HEK293 (cell line): ENCODE data around the gene SELENOI.
A peak's percentile ranks its signal among the peaks of the same experiment; 100 is the strongest.

Experiments used
- CTCF ChIA-PET: fragments of 350-600 bp; formaldehyde crosslinking; extraction: SDS; loops from one replicate; lab custom pipeline; 2021; ENCODE audit warnings: antibody characterized with exemption; lab: Yijun Ruan, JAX
- POLR2A ChIA-PET: fragments of 300-600 bp; formaldehyde crosslinking; extraction: SDS; loops from one replicate; lab custom pipeline; 2020; ENCODE audit warnings: antibody characterized with exemption, inconsistent platforms; lab: Yijun Ruan, JAX
- H3K27ac ChIP-seq: fragments of 200-500 bp; sonication (Bioruptor generic); 2 replicates; pipeline ENCODE4 v1.5.1; 2014; ENCODE audit warnings: low read depth, low read length, control low read depth, inconsistent platforms; ENCODE audit errors: extremely low read depth
- H3K36me3 ChIP-seq, 2 experiments: fragments of 200-500 bp in 1 of 2; sonication (Bioruptor generic) in 1 of 2; 1 replicate in 1 of 2; 2 replicates in 1 of 2; pipeline ENCODE4 v1.5.1; 2014 to 2017; ENCODE audit warnings: inconsistent platforms in 2 of 2, low read length in 2 of 2; ENCODE audit not compliant: control insufficient read depth in 2 of 2, insufficient read depth in 1 of 2
- H3K4me1 ChIP-seq: fragments of 200-500 bp; sonication (Bioruptor generic); 2 replicates; pipeline ENCODE4 v1.5.1; 2014; ENCODE audit warnings: mild to moderate bottlenecking, low read length, inconsistent platforms; ENCODE audit not compliant: control insufficient read depth, insufficient read depth
- H3K4me3 ChIP-seq: 2 replicates; pipeline ENCODE4 v1.5.1; 2011; ENCODE audit warnings: low read depth, mild to moderate bottlenecking, control low read depth, low read length, moderate library complexity
- H3K9me3 ChIP-seq: fragments of 200-500 bp; sonication (Bioruptor generic); 2 replicates; pipeline ENCODE4 v1.5.1; 2014; ENCODE audit warnings: low read depth, low read length, inconsistent platforms; ENCODE audit not compliant: control insufficient read depth, insufficient read depth
- GFI1B ChIP-seq: fragments of 450-650 bp; formaldehyde crosslinking; IDR thresholded peaks from 2 replicates; pipeline ENCODE4 v1.5.1; 2016; ENCODE audit warnings: missing biosample characterization, missing genetic modification characterization
- KLF10 ChIP-seq: fragments of 450-650 bp; IDR thresholded peaks from 2 replicates; pipeline ENCODE4 v1.5.1; 2018; ENCODE audit warnings: missing biosample characterization, mild to moderate bottlenecking, missing genetic modification characterization
- SETDB1 ChIP-seq: IDR thresholded peaks from one replicate; pipeline ENCODE4 v1.6.1; 2017; ENCODE audit warnings: mild to moderate bottlenecking, low read length, moderate library complexity, mixed read lengths; ENCODE audit not compliant: insufficient read length
- YY2 ChIP-seq: fragments of 450-650 bp; formaldehyde crosslinking; IDR thresholded peaks from 2 replicates; pipeline ENCODE4 v1.5.1; 2016; ENCODE audit warnings: missing biosample characterization, missing genetic modification characterization
- ZFP41 ChIP-seq: fragments of 450-650 bp; formaldehyde crosslinking; IDR thresholded peaks from 2 replicates; pipeline ENCODE4 v1.5.1; 2016; ENCODE audit warnings: missing biosample characterization, missing genetic modification characterization, borderline replicate concordance
- ZNF112 ChIP-seq: fragments of 450-650 bp; formaldehyde crosslinking; IDR thresholded peaks from 2 replicates; pipeline ENCODE4 v1.5.0; 2017; ENCODE audit warnings: missing biosample characterization, missing genetic modification characterization
- ZNF132 ChIP-seq: fragments of 450-650 bp; formaldehyde crosslinking; IDR thresholded peaks from 2 replicates; pipeline ENCODE4 v1.5.1; 2017; ENCODE audit warnings: missing biosample characterization, missing genetic modification characterization, borderline replicate concordance
- ZNF146 ChIP-seq: fragments of 450-650 bp; formaldehyde crosslinking; IDR thresholded peaks from 2 replicates; pipeline ENCODE4 v1.5.1; 2016; ENCODE audit warnings: missing biosample characterization, missing genetic modification characterization
- ZNF311 ChIP-seq: fragments of 450-650 bp; formaldehyde crosslinking; IDR thresholded peaks from 2 replicates; pipeline ENCODE4 v1.5.1; 2017; ENCODE audit warnings: missing biosample characterization, missing genetic modification characterization, borderline replicate concordance
- ZNF555 ChIP-seq: fragments of 450-650 bp; formaldehyde crosslinking; conservative IDR thresholded peaks from 2 replicates; pipeline ENCODE4 v1.5.1; 2017; ENCODE audit warnings: missing biosample characterization, mild to moderate bottlenecking, missing genetic modification characterization, inconsistent platforms
- ZNF654 ChIP-seq: fragments of 450-650 bp; formaldehyde crosslinking; IDR thresholded peaks from 2 replicates; pipeline ENCODE4 v1.5.1; 2016; ENCODE audit warnings: low read depth, missing biosample characterization, missing genetic modification characterization
- ZNF658 ChIP-seq: fragments of 450-650 bp; formaldehyde crosslinking; IDR thresholded peaks from 2 replicates; pipeline ENCODE4; 2016; ENCODE audit warnings: missing biosample characterization, missing genetic modification characterization
- ZNF664 ChIP-seq: fragments of 450-650 bp; formaldehyde crosslinking; IDR thresholded peaks from 2 replicates; pipeline ENCODE4 v1.5.1; 2016; ENCODE audit warnings: missing biosample characterization, missing genetic modification characterization
- ZNF777 ChIP-seq: fragments of 450-650 bp; formaldehyde crosslinking; IDR thresholded peaks from 2 replicates; pipeline ENCODE4 v1.5.1; 2017; ENCODE audit warnings: missing biosample characterization, missing genetic modification characterization, borderline replicate concordance
- ZNF830 ChIP-seq: fragments of 450-650 bp; IDR thresholded peaks from 2 replicates; pipeline ENCODE4 v1.5.0; 2018; ENCODE audit warnings: missing biosample characterization, missing genetic modification characterization, low read depth, mild to moderate bottlenecking, moderate library complexity
- ZXDB ChIP-seq: fragments of 450-650 bp; formaldehyde crosslinking; IDR thresholded peaks from 2 replicates; pipeline ENCODE4 v1.5.1; 2016; ENCODE audit warnings: missing biosample characterization, missing genetic modification characterization
- TF ChIP-seq, protein P1 (sequence below): fragments of 450-650 bp; formaldehyde crosslinking; IDR thresholded peaks from 2 replicates; pipeline ENCODE4 v1.5.1; 2016; ENCODE audit warnings: missing biosample characterization, missing genetic modification characterization
- TF ChIP-seq, protein P2 (sequence below): fragments of 450-650 bp; formaldehyde crosslinking; optimal IDR thresholded peaks from 2 replicates; pipeline ENCODE3; 2016; ENCODE audit warnings: missing biosample characterization, mild to moderate bottlenecking, missing genetic modification characterization
- TF ChIP-seq, protein P3 (sequence below): fragments of 450-650 bp; formaldehyde crosslinking; conservative IDR thresholded peaks from 2 replicates; pipeline ENCODE4 v1.5.1; 2016; ENCODE audit warnings: low read depth, missing biosample characterization, missing genetic modification characterization
- TF ChIP-seq, protein P4 (sequence below): fragments of 450-650 bp; formaldehyde crosslinking; IDR thresholded peaks from 2 replicates; pipeline ENCODE4 v1.5.1; 2017; ENCODE audit warnings: missing biosample characterization, mild to moderate bottlenecking, missing genetic modification characterization, moderate library complexity
- TF ChIP-seq, protein P5 (sequence below): fragments of 450-650 bp; formaldehyde crosslinking; IDR thresholded peaks from 2 replicates; pipeline ENCODE4 v1.5.1; 2017; ENCODE audit warnings: missing biosample characterization, missing genetic modification characterization
- TF ChIP-seq, protein P6 (sequence below): fragments of 450-650 bp; formaldehyde crosslinking; IDR thresholded peaks from 2 replicates; pipeline ENCODE4 v1.5.1; 2016; ENCODE audit warnings: missing biosample characterization, missing genetic modification characterization

SELENOI gene

DNA sequence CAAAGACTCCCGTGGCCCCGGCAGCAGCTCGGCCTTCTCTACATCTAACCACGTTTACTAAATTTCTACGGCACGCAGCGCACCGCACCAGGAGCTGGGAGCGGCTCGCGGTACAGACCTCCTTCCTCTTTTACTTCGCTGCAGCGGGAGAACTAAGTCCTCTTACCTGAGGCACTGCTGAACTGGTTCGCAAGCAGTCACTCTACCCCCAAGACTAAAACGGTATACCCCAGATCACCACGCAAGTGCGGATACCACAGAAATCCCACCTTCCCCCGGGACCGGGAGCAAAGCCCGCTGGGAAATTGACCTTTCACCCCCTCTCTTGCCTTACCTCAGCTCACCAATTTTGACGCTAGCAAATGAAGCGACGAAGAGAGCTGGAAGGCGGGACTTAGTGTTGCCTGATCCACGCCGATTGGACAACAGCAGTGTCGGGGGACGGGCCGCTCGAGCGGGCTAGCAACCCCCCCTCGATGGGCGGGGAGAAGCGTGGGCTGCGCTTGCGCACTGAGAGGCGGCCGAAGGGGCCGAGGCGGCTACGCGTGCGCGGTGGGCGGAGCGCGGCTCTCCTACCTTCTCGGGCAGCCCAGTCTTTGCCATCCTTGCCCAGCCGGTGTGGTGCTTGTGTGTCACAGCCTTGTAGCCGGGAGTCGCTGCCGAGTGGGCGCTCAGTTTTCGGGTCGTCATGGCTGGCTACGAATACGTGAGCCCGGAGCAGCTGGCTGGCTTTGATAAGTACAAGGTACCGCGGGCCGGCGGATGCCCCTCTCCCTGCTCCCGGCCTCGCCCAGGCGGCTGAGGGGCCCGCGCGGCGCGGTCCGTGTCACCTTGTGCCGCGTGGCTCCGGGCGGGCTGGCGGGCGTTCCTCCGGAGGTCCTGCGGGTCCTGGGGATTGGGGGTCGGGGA, at the start of gene SELENOI (continued):
- TF ChIP-seq ZXDB (tag by site-specific recombination): peak; percentile 45
- TF ChIP-seq, protein P1, sequence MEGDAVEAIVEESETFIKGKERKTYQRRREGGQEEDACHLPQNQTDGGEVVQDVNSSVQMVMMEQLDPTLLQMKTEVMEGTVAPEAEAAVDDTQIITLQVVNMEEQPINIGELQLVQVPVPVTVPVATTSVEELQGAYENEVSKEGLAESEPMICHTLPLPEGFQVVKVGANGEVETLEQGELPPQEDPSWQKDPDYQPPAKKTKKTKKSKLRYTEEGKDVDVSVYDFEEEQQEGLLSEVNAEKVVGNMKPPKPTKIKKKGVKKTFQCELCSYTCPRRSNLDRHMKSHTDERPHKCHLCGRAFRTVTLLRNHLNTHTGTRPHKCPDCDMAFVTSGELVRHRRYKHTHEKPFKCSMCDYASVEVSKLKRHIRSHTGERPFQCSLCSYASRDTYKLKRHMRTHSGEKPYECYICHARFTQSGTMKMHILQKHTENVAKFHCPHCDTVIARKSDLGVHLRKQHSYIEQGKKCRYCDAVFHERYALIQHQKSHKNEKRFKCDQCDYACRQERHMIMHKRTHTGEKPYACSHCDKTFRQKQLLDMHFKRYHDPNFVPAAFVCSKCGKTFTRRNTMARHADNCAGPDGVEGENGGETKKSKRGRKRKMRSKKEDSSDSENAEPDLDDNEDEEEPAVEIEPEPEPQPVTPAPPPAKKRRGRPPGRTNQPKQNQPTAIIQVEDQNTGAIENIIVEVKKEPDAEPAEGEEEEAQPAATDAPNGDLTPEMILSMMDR: peak; percentile 62
- TF ChIP-seq ZNF146 (tag by site-specific recombination): no peak
- TF ChIP-seq, protein P2, sequence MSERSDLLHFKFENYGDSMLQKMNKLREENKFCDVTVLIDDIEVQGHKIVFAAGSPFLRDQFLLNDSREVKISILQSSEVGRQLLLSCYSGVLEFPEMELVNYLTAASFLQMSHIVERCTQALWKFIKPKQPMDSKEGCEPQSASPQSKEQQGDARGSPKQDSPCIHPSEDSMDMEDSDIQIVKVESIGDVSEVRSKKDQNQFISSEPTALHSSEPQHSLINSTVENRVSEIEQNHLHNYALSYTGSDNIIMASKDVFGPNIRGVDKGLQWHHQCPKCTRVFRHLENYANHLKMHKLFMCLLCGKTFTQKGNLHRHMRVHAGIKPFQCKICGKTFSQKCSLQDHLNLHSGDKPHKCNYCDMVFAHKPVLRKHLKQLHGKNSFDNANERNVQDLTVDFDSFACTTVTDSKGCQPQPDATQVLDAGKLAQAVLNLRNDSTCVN (tag by site-specific recombination): peak; percentile 79
- no peak for TF ChIP-seq SETDB1
- no peak for TF ChIP-seq ZNF777
- TF ChIP-seq, protein P3, sequence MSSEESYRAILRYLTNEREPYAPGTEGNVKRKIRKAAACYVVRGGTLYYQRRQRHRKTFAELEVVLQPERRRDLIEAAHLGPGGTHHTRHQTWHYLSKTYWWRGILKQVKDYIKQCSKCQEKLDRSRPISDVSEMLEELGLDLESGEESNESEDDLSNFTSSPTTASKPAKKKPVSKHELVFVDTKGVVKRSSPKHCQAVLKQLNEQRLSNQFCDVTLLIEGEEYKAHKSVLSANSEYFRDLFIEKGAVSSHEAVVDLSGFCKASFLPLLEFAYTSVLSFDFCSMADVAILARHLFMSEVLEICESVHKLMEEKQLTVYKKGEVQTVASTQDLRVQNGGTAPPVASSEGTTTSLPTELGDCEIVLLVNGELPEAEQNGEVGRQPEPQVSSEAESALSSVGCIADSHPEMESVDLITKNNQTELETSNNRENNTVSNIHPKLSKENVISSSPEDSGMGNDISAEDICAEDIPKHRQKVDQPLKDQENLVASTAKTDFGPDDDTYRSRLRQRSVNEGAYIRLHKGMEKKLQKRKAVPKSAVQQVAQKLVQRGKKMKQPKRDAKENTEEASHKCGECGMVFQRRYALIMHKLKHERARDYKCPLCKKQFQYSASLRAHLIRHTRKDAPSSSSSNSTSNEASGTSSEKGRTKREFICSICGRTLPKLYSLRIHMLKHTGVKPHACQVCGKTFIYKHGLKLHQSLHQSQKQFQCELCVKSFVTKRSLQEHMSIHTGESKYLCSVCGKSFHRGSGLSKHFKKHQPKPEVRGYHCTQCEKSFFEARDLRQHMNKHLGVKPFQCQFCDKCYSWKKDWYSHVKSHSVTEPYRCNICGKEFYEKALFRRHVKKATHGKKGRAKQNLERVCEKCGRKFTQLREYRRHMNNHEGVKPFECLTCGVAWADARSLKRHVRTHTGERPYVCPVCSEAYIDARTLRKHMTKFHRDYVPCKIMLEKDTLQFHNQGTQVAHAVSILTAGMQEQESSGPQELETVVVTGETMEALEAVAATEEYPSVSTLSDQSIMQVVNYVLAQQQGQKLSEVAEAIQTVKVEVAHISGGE (tag by site-specific recombination): no peak
- no peak for TF ChIP-seq ZNF555
- TF ChIP-seq, all 188 proteins: peak for 32

DNA sequence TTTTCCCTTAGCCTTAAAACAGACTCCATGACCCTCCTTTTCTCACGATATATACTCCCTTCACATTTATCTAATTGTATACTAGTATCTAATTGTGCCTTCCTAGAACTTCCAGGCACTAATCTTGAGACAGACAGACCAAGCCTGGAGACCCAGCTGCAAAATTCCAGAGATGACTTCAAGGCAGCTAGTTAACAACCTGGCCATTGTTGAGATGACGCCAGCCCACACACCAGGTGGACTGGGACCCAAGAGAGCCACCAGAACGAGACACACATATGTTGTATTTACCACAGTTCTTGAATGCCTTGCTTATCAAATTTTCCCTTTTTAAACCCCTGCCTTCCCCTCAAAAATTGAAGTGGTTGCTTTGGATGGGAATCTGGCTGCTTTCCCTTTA, 48.9 kb upstream of the SELENOI start:
- Histone ChIP-seq H3K4me3 (no peak overlapping the region), H3K4me1 (no peaks in the 10 kb centered on the region), H3K9me3 (no peaks in the 10 kb centered on the region), H3K36me3 (no peaks in the 10 kb centered on the region; a peak in 1 of 3 replicates), H3K27ac (no peak overlapping the region)
- CTCF ChIA-PET: interaction anchor here (0.6 kb wide), 1 partner anchor 691 kb away, joined by 3 read pairs; no protein-coding TSS in a partner anchor
- POLR2A ChIA-PET: no interaction called here
- TF ChIP-seq, protein P4, sequence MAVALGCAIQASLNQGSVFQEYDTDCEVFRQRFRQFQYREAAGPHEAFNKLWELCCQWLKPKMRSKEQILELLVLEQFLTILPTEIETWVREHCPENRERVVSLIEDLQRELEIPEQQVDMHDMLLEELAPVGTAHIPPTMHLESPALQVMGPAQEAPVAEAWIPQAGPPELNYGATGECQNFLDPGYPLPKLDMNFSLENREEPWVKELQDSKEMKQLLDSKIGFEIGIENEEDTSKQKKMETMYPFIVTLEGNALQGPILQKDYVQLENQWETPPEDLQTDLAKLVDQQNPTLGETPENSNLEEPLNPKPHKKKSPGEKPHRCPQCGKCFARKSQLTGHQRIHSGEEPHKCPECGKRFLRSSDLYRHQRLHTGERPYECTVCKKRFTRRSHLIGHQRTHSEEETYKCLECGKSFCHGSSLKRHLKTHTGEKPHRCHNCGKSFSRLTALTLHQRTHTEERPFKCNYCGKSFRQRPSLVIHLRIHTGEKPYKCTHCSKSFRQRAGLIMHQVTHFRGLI (tag by site-specific recombination): no peak
- 0 out of 2 replicates have a peak, but pooled peaks have one; percentile 8 for TF ChIP-seq ZNF664 (tag by site-specific recombination)

DNA sequence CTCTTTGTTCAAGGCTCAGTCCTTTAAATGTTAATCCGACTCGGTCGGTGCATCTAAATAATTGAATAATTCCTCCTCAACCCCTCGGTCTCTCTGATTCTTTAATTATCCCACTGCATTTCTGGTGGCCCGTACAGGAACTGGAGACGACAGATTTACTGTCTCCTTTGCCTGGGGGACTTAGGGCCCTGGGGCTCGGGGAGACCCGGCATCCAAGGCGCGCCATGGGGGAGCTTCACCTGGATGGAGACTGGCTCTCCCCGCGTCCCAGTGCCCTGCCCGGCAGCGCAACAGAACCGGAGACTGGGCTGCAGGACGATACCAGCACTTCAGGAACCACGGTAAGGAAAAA, 47.7 kb upstream of the SELENOI start:
- CTCF ChIA-PET: no interaction called here
- Histone ChIP-seq H3K36me3 (no peaks in the 10 kb centered on the region; a peak in 1 of 3 replicates), H3K27ac (no peak overlapping the region), H3K9me3 (no peaks in the 10 kb centered on the region), H3K4me1 (no peaks in the 10 kb centered on the region), H3K4me3 (no peak overlapping the region)
- POLR2A ChIA-PET: interaction anchor here (0.7 kb wide), 1 partner anchor 52 kb away, joined by 3 read pairs; no protein-coding TSS in a partner anchor
- TF ChIP-seq ZNF654: no peak
- no peak for TF ChIP-seq ZNF658 (tag by site-specific recombination)
- no peak for TF ChIP-seq ZNF830
- no peak for TF ChIP-seq ZFP41 (tag by site-specific recombination)
- TF ChIP-seq ZNF311 (tag by site-specific recombination): no peak
- TF ChIP-seq KLF10 (tag by site-specific recombination): no peak
- TF ChIP-seq, protein P5, sequence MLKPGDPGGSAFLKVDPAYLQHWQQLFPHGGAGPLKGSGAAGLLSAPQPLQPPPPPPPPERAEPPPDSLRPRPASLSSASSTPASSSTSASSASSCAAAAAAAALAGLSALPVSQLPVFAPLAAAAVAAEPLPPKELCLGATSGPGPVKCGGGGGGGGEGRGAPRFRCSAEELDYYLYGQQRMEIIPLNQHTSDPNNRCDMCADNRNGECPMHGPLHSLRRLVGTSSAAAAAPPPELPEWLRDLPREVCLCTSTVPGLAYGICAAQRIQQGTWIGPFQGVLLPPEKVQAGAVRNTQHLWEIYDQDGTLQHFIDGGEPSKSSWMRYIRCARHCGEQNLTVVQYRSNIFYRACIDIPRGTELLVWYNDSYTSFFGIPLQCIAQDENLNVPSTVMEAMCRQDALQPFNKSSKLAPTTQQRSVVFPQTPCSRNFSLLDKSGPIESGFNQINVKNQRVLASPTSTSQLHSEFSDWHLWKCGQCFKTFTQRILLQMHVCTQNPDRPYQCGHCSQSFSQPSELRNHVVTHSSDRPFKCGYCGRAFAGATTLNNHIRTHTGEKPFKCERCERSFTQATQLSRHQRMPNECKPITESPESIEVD (tag by site-specific recombination): no peak
- TF ChIP-seq, protein P6, sequence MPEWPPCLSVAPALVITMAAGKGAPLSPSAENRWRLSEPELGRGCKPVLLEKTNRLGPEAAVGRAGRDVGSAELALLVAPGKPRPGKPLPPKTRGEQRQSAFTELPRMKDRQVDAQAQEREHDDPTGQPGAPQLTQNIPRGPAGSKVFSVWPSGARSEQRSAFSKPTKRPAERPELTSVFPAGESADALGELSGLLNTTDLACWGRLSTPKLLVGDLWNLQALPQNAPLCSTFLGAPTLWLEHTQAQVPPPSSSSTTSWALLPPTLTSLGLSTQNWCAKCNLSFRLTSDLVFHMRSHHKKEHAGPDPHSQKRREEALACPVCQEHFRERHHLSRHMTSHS: no peak
- no peak for TF ChIP-seq GFI1B (tag by site-specific recombination)
- no peak for TF ChIP-seq YY2
- TF ChIP-seq ZNF112 (tag by site-specific recombination): no peak
- TF ChIP-seq ZNF132 (tag by site-specific recombination): no peak
